HEK293T (cell line): Measurements from ENCODE around the gene PLA2G4B.

Source experiments
- ARNT ChIP-seq: fragments of 450-650 bp; IDR thresholded peaks from 2 replicates; pipeline ENCODE4 v1.6.1; 2017; ENCODE audit warnings: mild to moderate bottlenecking
- BHLHE40 ChIP-seq: fragments of 450-650 bp; IDR thresholded peaks from 2 replicates; pipeline ENCODE4 v1.6.1; 2016; ENCODE audit warnings: mild to moderate bottlenecking, moderate library complexity, borderline replicate concordance
- ELF4 ChIP-seq: fragments of 450-650 bp; IDR thresholded peaks from 2 replicates; pipeline ENCODE4 v1.6.1; 2017; ENCODE audit warnings: antibody characterized with exemption
- FOXM1 ChIP-seq: fragments of 450-650 bp; IDR thresholded peaks from 2 replicates; pipeline ENCODE4 v1.6.1; 2017; ENCODE audit warnings: mild to moderate bottlenecking, borderline replicate concordance
- L3MBTL2 ChIP-seq: fragments of 450-650 bp; conservative IDR thresholded peaks from 2 replicates; pipeline ENCODE4 v1.6.1; 2016; ENCODE audit warnings: mild to moderate bottlenecking
- NFRKB ChIP-seq: fragments of 450-650 bp; IDR thresholded peaks from 2 replicates; pipeline ENCODE4 v1.6.1; 2016; ENCODE audit warnings: mild to moderate bottlenecking, moderate library complexity
- SP1 ChIP-seq: fragments of 450-650 bp; IDR thresholded peaks from 2 replicates; pipeline ENCODE4 v1.6.1; 2017
- SUZ12 ChIP-seq: fragments of 450-650 bp; IDR thresholded peaks from 2 replicates; pipeline ENCODE4 v1.6.1; 2016; ENCODE audit warnings: mild to moderate bottlenecking
- TARDBP ChIP-seq: fragments of 450-650 bp; IDR thresholded peaks from 2 replicates; pipeline ENCODE4 v1.6.1; 2016
- ZNF384 ChIP-seq: fragments of 450-650 bp; IDR thresholded peaks from 2 replicates; pipeline ENCODE4 v1.6.1; 2016
- TF ChIP-seq, protein P1 (sequence below): fragments of 450-650 bp; IDR thresholded peaks from 2 replicates; pipeline ENCODE4 v1.6.1; 2016

- TF ChIP-seq FOXM1 (no peak), SUZ12 (no peak), ELF4 (no peak), BHLHE40 (no peak), ZNF384 (no peak), TARDBP (no peak), SP1 (no peak), NFRKB (no peak), L3MBTL2 (no peak), ARNT (no peak)
- TF ChIP-seq, protein P1, sequence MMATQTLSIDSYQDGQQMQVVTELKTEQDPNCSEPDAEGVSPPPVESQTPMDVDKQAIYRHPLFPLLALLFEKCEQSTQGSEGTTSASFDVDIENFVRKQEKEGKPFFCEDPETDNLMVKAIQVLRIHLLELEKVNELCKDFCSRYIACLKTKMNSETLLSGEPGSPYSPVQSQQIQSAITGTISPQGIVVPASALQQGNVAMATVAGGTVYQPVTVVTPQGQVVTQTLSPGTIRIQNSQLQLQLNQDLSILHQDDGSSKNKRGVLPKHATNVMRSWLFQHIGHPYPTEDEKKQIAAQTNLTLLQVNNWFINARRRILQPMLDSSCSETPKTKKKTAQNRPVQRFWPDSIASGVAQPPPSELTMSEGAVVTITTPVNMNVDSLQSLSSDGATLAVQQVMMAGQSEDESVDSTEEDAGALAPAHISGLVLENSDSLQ = no peak
These were observed 33.6 kb upstream of the PLA2G4B start for GRCh38 chr15:41804916-41805666.
